ENCODE measurements around the gene PCDHGB4. TPM values are rescaled to one million over a fixed set of nuclear protein-coding genes. Genes with fewer than 3 reads are reported as not detected.
"Not testable (repeated sequence)": the region's sequence is repeated elsewhere in the genome, so short reads cannot be mapped to it uniquely, and the experiment has no call there.

The PCDHGB4 gene
- total RNA-seq, 2 donors from 2014 or later, result 11.6 to 18.1 TPM

- ATAC-seq (ENCODE audit: insufficient number of reproducible peaks, low FRiP score, low read depth), result no peak
- H3K27ac ChIP-seq, result no peak overlapping the region
- no peak for TF ChIP-seq CTCF (IDR thresholded peaks at IDR 0.05)
- H3K4me3 ChIP-seq, result peak overlapping the region; percentile 33
- H3K36me3 ChIP-seq, result no peaks in the 10 kb centered on the region
- peaks cover 88% of the 10 kb centered on the region for H3K9me3 ChIP-seq
- no peak for DNase-seq (ENCODE audit: low spot score)
- H3K4me1 ChIP-seq (ENCODE audit: control insufficient read depth in 1 of 2, low read depth in 2 of 2), result no peaks in the 10 kb centered on the region
- no peaks in the 10 kb centered on the region for H3K27me3 ChIP-seq (replicated peaks; ENCODE audit: insufficient read depth)
Measured at GRCh38 chr5:141398608-141399007, 11.1 kb downstream of the PCDHGB4 start.

- H3K27me3 ChIP-seq (replicated peaks; ENCODE audit: insufficient read depth), result no peaks in the 10 kb centered on the region
Measured at GRCh38 chr5:141399555-141400258, 12.2 kb downstream of the PCDHGB4 start.

GRCh38 chr5:141402553-141403243 lies 15.2 kb downstream of the PCDHGB4 start, which contains the start of gene PCDHGA9:
TSS of gene PCDHGA9 (plus strand) at chr5:141402778. CDS start at chr5:141402953, 175 bp downstream.
- DNase-seq (ENCODE audit: low spot score), result no peak
- ATAC-seq (ENCODE audit: insufficient number of reproducible peaks, low FRiP score, low read depth), result no peak
- no peak within 1 kb of the TSS for H3K27ac ChIP-seq
- no peaks in the 10 kb centered on the region for H3K27me3 ChIP-seq (replicated peaks; ENCODE audit: insufficient read depth)
- peaks cover 90% of the 10 kb centered on the region for H3K9me3 ChIP-seq
- H3K4me3 ChIP-seq, result peak within 1 kb of the TSS; percentile 55
- H3K4me1 ChIP-seq (ENCODE audit: control insufficient read depth in 1 of 2, low read depth in 2 of 2), result no peaks in the 10 kb centered on the region
- H3K36me3 ChIP-seq, result no peaks in the 10 kb centered on the region
- TF ChIP-seq CTCF (IDR thresholded peaks at IDR 0.05), result no peak

More at GRCh38 chr5:141399555-141400258, 12.2 kb downstream of the PCDHGB4 start:
- Histone ChIP-seq H3K9me3 (peaks cover 88% of the 10 kb centered on the region), H3K4me1 (ENCODE audit: control insufficient read depth in 1 of 2, low read depth in 2 of 2) (no peaks in the 10 kb centered on the region), H3K36me3 (no peaks in the 10 kb centered on the region), H3K27ac (no peak overlapping the region), H3K4me3 (peak overlapping the region; percentile 24)
- ATAC-seq (ENCODE audit: insufficient number of reproducible peaks, low FRiP score, low read depth), result no peak
- TF ChIP-seq CTCF (IDR thresholded peaks at IDR 0.05), result no peak
- DNase-seq (ENCODE audit: low spot score), result no peak

GRCh38 chr5:141403387-141403786 lies 15.9 kb downstream of the PCDHGB4 start:
- Histone ChIP-seq H3K27me3 (replicated peaks; ENCODE audit: insufficient read depth) (no peaks in the 10 kb centered on the region), H3K27ac (no peak overlapping the region), H3K4me3 (peak overlapping the region; percentile 55), H3K36me3 (no peaks in the 10 kb centered on the region), H3K4me1 (ENCODE audit: control insufficient read depth in 1 of 2, low read depth in 2 of 2) (no peaks in the 10 kb centered on the region), H3K9me3 (peaks cover 93% of the 10 kb centered on the region)
- ATAC-seq (ENCODE audit: insufficient number of reproducible peaks, low FRiP score, low read depth), result no peak
- TF ChIP-seq CTCF (IDR thresholded peaks at IDR 0.05), result no peak
- DNase-seq (ENCODE audit: low spot score), result no peak

GRCh38 chr5:141407790-141408505 lies 20.4 kb downstream of the PCDHGB4 start, which contains the start of gene PCDHGB6:
TSS of gene PCDHGB6 (plus strand) at chr5:141408021. CDS start at chr5:141408203, 182 bp downstream.
- not testable (repeated sequence) for H3K27ac ChIP-seq; H3K36me3 ChIP-seq; DNase-seq (ENCODE audit: low spot score); ATAC-seq (ENCODE audit: insufficient number of reproducible peaks, low FRiP score, low read depth); H3K4me1 ChIP-seq (ENCODE audit: control insufficient read depth in 1 of 2, low read depth in 2 of 2); H3K27me3 ChIP-seq (replicated peaks; ENCODE audit: insufficient read depth)
- peaks cover 99% of the 10 kb centered on the region for H3K9me3 ChIP-seq
- H3K4me3 ChIP-seq, result peak within 1 kb of the TSS; percentile 49

All from thoracic aorta (tissue), 2 donors.